IMR-90 (cell line): ENCODE results near the gene MOB3A. TPM values are rescaled to one million over a fixed set of nuclear protein-coding genes. Genes with fewer than 3 reads are reported as not detected.

ENCODE experiments used
- ATAC-seq: fragments of 200-7000 bp; cut with Tn5 transposase; 2 replicates; pipeline ENCODE4 v1.9.1; 2020; ENCODE audit warnings: low read depth, mild to moderate bottlenecking, moderate library complexity
- BruUV-seq: library from RNA; stranded (reverse); fragments of 400-500 nt; replicated peaks from 2 replicates; lab custom pipeline; 2021; lab: Mats Ljungman, UMichigan
- CTCF ChIA-PET: fragments of 300-600 bp; formaldehyde crosslinking; extraction: SDS; loops from one replicate; lab custom pipeline; 2021; ENCODE audit warnings: antibody characterized with exemption; lab: Yijun Ruan, JAX
- POLR2A ChIA-PET: fragments of 300-600 bp; sonication (Branson Sonifier 250); formaldehyde crosslinking; loops from one replicate; lab custom pipeline; 2022; ENCODE audit warnings: antibody characterized with exemption; ENCODE audit not compliant: unreplicated experiment; lab: Charles Lee
- DNase-seq: peaks from one replicate; pipeline ENCODE4 v3.0.0; 2013
- H2AFZ ChIP-seq: replicated peaks from 2 replicates; pipeline ENCODE3; 2013; ENCODE audit warnings: low read length, mild to moderate bottlenecking; ENCODE audit not compliant: poor library complexity
- H2AK5ac ChIP-seq: 2 replicates; pipeline ENCODE4 v1.6.1; 2013; ENCODE audit warnings: low read depth, low read length, inconsistent platforms
- H2AK9ac ChIP-seq: replicated peaks from 2 replicates; pipeline ENCODE3; 2013; ENCODE audit warnings: mild to moderate bottlenecking, low read depth, low read length, moderate library complexity; ENCODE audit not compliant: poor library complexity
- H2BK120ac ChIP-seq: 2 replicates; pipeline ENCODE4 v1.6.1; 2013; ENCODE audit warnings: low read depth, low read length, inconsistent platforms
- H2BK15ac ChIP-seq: 3 replicates; pipeline ENCODE4 v1.6.1; 2013; ENCODE audit warnings: low read depth, low read length, inconsistent platforms
- H2BK20ac ChIP-seq: 2 replicates; pipeline ENCODE4 v1.6.1; 2013; ENCODE audit warnings: low read depth, mild to moderate bottlenecking, inconsistent platforms, low read length, moderate library complexity
- H2BK5ac ChIP-seq: 2 replicates; pipeline ENCODE4 v1.6.1; 2013; ENCODE audit warnings: mild to moderate bottlenecking, low read depth, low read length, inconsistent platforms; ENCODE audit not compliant: poor library complexity, severe bottlenecking
- H3K14ac ChIP-seq: replicated peaks from 2 replicates; pipeline ENCODE4 v1.6.1; 2013; ENCODE audit warnings: low read depth, low read length, inconsistent platforms
- H3K18ac ChIP-seq: 2 replicates; pipeline ENCODE4 v1.6.1; 2013; ENCODE audit warnings: low read depth, low read length, control low read depth
- H3K23ac ChIP-seq: 2 replicates; pipeline ENCODE4 v1.6.1; 2013; ENCODE audit warnings: low read depth, low read length, inconsistent platforms
- H3K27ac ChIP-seq: 2 replicates; pipeline ENCODE4 v1.5.1; 2013; ENCODE audit warnings: mild to moderate bottlenecking, control low read depth, low read length; ENCODE audit not compliant: insufficient read depth
- H3K27me3 ChIP-seq: 2 replicates; pipeline ENCODE4 v1.6.1; 2013; ENCODE audit warnings: low read length; ENCODE audit not compliant: control insufficient read depth, insufficient read depth
- H3K36me3 ChIP-seq: 2 replicates; pipeline ENCODE4 v1.6.1; 2013; ENCODE audit warnings: low read length, mixed read lengths; ENCODE audit not compliant: control insufficient read depth, insufficient read depth
- H3K4ac ChIP-seq: 2 replicates; pipeline ENCODE4 v1.6.1; 2013; ENCODE audit warnings: low read depth, low read length, inconsistent platforms
- H3K4me1 ChIP-seq: 2 replicates; pipeline ENCODE4 v1.6.1; 2013; ENCODE audit warnings: low read length, mixed read lengths; ENCODE audit not compliant: control insufficient read depth, insufficient read depth
- H3K4me2 ChIP-seq: 2 replicates; pipeline ENCODE4 v1.6.1; 2013; ENCODE audit warnings: low read depth, mild to moderate bottlenecking, control low read depth, low read length, moderate library complexity
- H3K4me3 ChIP-seq: 2 replicates; pipeline ENCODE4 v1.5.1; 2013; ENCODE audit warnings: low read depth, mild to moderate bottlenecking, control low read depth, low read length, moderate library complexity; ENCODE audit not compliant: insufficient read depth
- H3K56ac ChIP-seq: 2 replicates; pipeline ENCODE4 v1.6.1; 2013; ENCODE audit warnings: low read length, inconsistent platforms; ENCODE audit not compliant: insufficient read depth; ENCODE audit errors: extremely low read depth
- H3K79me1 ChIP-seq, 2 experiments: 2 replicates each; pipeline ENCODE4 v1.6.1; 2013; ENCODE audit warnings: low read length in 2 of 2, inconsistent platforms in 1 of 2, low read depth in 1 of 2
- H3K9ac ChIP-seq: 2 replicates; pipeline ENCODE4 v1.6.1; 2013; ENCODE audit warnings: low read depth, low read length, control low read depth
- H3K9me1 ChIP-seq: 2 replicates; pipeline ENCODE4 v1.6.1; 2013; ENCODE audit warnings: low read length, inconsistent platforms; ENCODE audit not compliant: insufficient read depth
- H3K9me3 ChIP-seq: 2 replicates; pipeline ENCODE4 v1.6.1; 2013; ENCODE audit warnings: low read length; ENCODE audit not compliant: control insufficient read depth, insufficient read depth
- H4K20me1 ChIP-seq: 2 replicates; pipeline ENCODE4 v1.6.1; 2013; ENCODE audit warnings: low read length, inconsistent platforms; ENCODE audit not compliant: insufficient read depth
- H4K5ac ChIP-seq: 2 replicates; pipeline ENCODE4 v1.6.1; 2013; ENCODE audit warnings: mild to moderate bottlenecking, low read depth, low read length, control low read depth
- H4K8ac ChIP-seq, 2 experiments: 2 replicates each; pipeline ENCODE4 v1.6.1; 2013; ENCODE audit warnings: low read depth in 2 of 2, low read length in 2 of 2, control low read depth in 1 of 2, inconsistent platforms in 1 of 2
- H4K91ac ChIP-seq: 2 replicates; pipeline ENCODE4 v1.6.1; 2013; ENCODE audit warnings: low read depth, low read length, inconsistent platforms; ENCODE audit not compliant: insufficient read depth
- CEBPB ChIP-seq: IDR thresholded peaks from 2 replicates; pipeline ENCODE4 v1.6.1; 2012; ENCODE audit warnings: low read depth, low read length, improper control_type of control experiment
- CHD1 ChIP-seq: IDR thresholded peaks from 2 replicates; pipeline ENCODE4 v1.6.1; 2012; ENCODE audit warnings: low read depth, low read length, improper control_type of control experiment
- CTCF ChIP-seq: conservative IDR thresholded peaks from 2 replicates; pipeline ENCODE4 v1.5.1; 2012; ENCODE audit warnings: mild to moderate bottlenecking, low read depth, low read length, improper control_type of control experiment
- FOS ChIP-seq: fragments of 150-350 bp; IDR thresholded peaks from 2 replicates; pipeline ENCODE4 v1.6.1; 2016; ENCODE audit warnings: low read depth, low read length
- MAFK ChIP-seq: IDR thresholded peaks from 2 replicates; pipeline ENCODE4 v1.6.1; 2012; ENCODE audit warnings: low read depth, low read length, improper control_type of control experiment
- MAZ ChIP-seq: IDR thresholded peaks from 2 replicates; pipeline ENCODE4 v1.6.1; 2012; ENCODE audit warnings: low read depth, mild to moderate bottlenecking, low read length, improper control_type of control experiment, moderate library complexity, borderline replicate concordance
- MXI1 ChIP-seq: IDR thresholded peaks from 2 replicates; pipeline ENCODE4 v1.6.1; 2012; ENCODE audit warnings: low read depth, mild to moderate bottlenecking, low read length, moderate library complexity, borderline replicate concordance
- NFE2L2 ChIP-seq: fragments of 150-350 bp; IDR thresholded peaks from 2 replicates; pipeline ENCODE4 v1.6.1; 2016; ENCODE audit warnings: low read depth, mild to moderate bottlenecking, low read length
- POLR2A ChIP-seq: IDR thresholded peaks from 2 replicates; pipeline ENCODE4 v1.6.1; 2012; ENCODE audit warnings: mild to moderate bottlenecking, low read depth, low read length
- RAD21 ChIP-seq: IDR thresholded peaks from 2 replicates; pipeline ENCODE4 v1.6.1; 2012; ENCODE audit warnings: low read length, improper control_type of control experiment
- RCOR1 ChIP-seq: IDR thresholded peaks from 2 replicates; pipeline ENCODE4 v1.6.1; 2012; ENCODE audit warnings: mild to moderate bottlenecking, low read length, improper control_type of control experiment; ENCODE audit not compliant: insufficient replicate concordance
- RFX5 ChIP-seq: IDR thresholded peaks from 2 replicates; pipeline ENCODE4 v1.8.0; 2012; ENCODE audit warnings: low read depth, mild to moderate bottlenecking, low read length, moderate library complexity
- SMC3 ChIP-seq: fragments of 150-350 bp; IDR thresholded peaks from 2 replicates; pipeline ENCODE4 v1.6.1; 2016; ENCODE audit warnings: low read depth, mild to moderate bottlenecking, antibody characterized with exemption, low read length, moderate library complexity
- WGBS, 2 experiments: methylation state at CpG; one replicate each; pipeline versions ENCODE4 v1.1.5 to v1.1.7; 2013; ENCODE audit warnings: missing lambda C conversion rate in 2 of 2; ENCODE audit not compliant: insufficient read length in 1 of 2; ENCODE audit errors: extremely low coverage in 2 of 2; 5-methylcytosine and 5-hydroxymethylcytosine counted together
- dilution Hi-C: fragments of 300-500 bp; cut with HindIII; formaldehyde crosslinking; loops from one replicate; pipeline ENCODE4 v1.14.3; 2018; ENCODE audit warnings: low sequenced_read_pairs; ENCODE audit not compliant: unreplicated experiment
- in situ Hi-C: fragments of 300-500 bp; cut with MboI; formaldehyde crosslinking; loops from 3 replicates; pipeline ENCODE4 v1.14.3; 2019; ENCODE audit warnings: low sequenced_read_pairs, inconsistent platforms, mixed read lengths
- intact Hi-C: fragments of 100-400 bp; cut with micrococcal nuclease; formaldehyde crosslinking; loops from 2 replicates; pipeline ENCODE4 v1.10.0; 2022
- polyA plus RNA-seq, 3 experiments: library from polyadenylated mRNA; depleted of rRNA; stranded (reverse); fragments of >200 nt; gene quantifications; 2 replicates each; pipeline ENCODE4 v1.2.3, GENCODE V29; 2012; ENCODE audit warnings: low replicate concordance in 1 of 3
- total RNA-seq: library from RNA; depleted of rRNA; stranded (reverse); fragments of >200 nt; gene quantifications from 2 replicates; pipeline ENCODE4 v1.2.3, GENCODE V29; 2012
- TF ChIP-seq, protein P1 (sequence below): fragments of 150-350 bp; IDR thresholded peaks from 2 replicates; pipeline ENCODE4 v1.6.1; 2016; ENCODE audit warnings: low read depth, mild to moderate bottlenecking, low read length, moderate library complexity, borderline replicate concordance

Gene MOB3A
- total and polyA plus RNA-seq, 2 of the 4 experiments (the other 2 are of a cell fraction) = 9.3 to 26.5 TPM

GRCh38 chr19:2032296-2032941, 63.7 kb downstream of the MOB3A start:
- ATAC-seq (peak; percentile 87), DNase-seq (peak; percentile 65)
- H3K27me3 ChIP-seq = no peaks in the 10 kb centered on the region
- H3K4me3 ChIP-seq = no peak overlapping the region
- H3K9me3 ChIP-seq = peaks cover 7% of the 10 kb centered on the region
- no peaks in the 10 kb centered on the region; the same call in 1 of the 2 replicates for H4K20me1 ChIP-seq
- ChIA-PET POLR2A (no interaction called here), CTCF (no interaction called here)
- H2BK120ac ChIP-seq = peak overlapping the region; percentile 75
- no peaks in the 10 kb centered on the region for H3K79me1 ChIP-seq
- peak overlapping the region; percentile 72 for H2BK5ac ChIP-seq
- peak overlapping the region; percentile 63 to 72 for H4K8ac ChIP-seq
- peak overlapping the region; percentile 80 for H3K4ac ChIP-seq
- peak overlapping the region; percentile 78; the same call in 1 of the 3 replicates for H2BK15ac ChIP-seq
- BruUV-seq = no TSS peak
- H3K23ac ChIP-seq = peak overlapping the region; percentile 82; the same call in 1 of the 2 replicates
- no peak overlapping the region for H4K91ac ChIP-seq
- peak overlapping the region; percentile 67; the same call in 1 of the 2 replicates for H2BK20ac ChIP-seq
- no peaks in the 10 kb centered on the region for H3K9me1 ChIP-seq
- dilution Hi-C loops = no loop called here
- no peak overlapping the region for H3K56ac ChIP-seq
- H3K9ac ChIP-seq = peak overlapping the region; percentile 44; the same call in 1 of the 2 replicates
- peaks cover 11% of the 10 kb centered on the region for H3K4me1 ChIP-seq
- in situ Hi-C loops = no loop called here
- TF ChIP-seq SMC3 (no peak), NFE2L2 (no peak), CEBPB (no peak), RAD21 (no peak), MAZ (no peak; the same call in 1 of the 2 replicates), MAFK (no peak), RFX5 (no peak), CHD1 (no peak), POLR2A (no peak), MXI1 (no peak), FOS (no peak), RCOR1 (no peak), CTCF (no peak)
- TF ChIP-seq, protein P1, sequence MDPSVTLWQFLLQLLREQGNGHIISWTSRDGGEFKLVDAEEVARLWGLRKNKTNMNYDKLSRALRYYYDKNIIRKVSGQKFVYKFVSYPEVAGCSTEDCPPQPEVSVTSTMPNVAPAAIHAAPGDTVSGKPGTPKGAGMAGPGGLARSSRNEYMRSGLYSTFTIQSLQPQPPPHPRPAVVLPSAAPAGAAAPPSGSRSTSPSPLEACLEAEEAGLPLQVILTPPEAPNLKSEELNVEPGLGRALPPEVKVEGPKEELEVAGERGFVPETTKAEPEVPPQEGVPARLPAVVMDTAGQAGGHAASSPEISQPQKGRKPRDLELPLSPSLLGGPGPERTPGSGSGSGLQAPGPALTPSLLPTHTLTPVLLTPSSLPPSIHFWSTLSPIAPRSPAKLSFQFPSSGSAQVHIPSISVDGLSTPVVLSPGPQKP = no peak
- peak overlapping the region; percentile 68 for H3K27ac ChIP-seq
- no peaks in the 10 kb centered on the region for H3K36me3 ChIP-seq
- H3K14ac ChIP-seq = peak overlapping the region; percentile 78
- H4K5ac ChIP-seq = peak overlapping the region; percentile 38; the same call in 1 of the 2 replicates
- intact Hi-C loops = no loop called here
- peak overlapping the region; percentile 42 for H3K4me2 ChIP-seq
- H3K18ac ChIP-seq = peak overlapping the region; percentile 36
- H2AFZ ChIP-seq = peak overlapping the region; percentile 94
- peak overlapping the region; percentile 96 for H2AK9ac ChIP-seq
- H2AK5ac ChIP-seq = peak overlapping the region; percentile 59; the same call in 1 of the 2 replicates
- 19% methylated on average over 12 of the region's 19 CpGs; no CpG with 5 or more reads in 1 of the 2 experiments for WGBS, 2 experiments
